Measurements from ENCODE around the gene GAS2L2.
"Not testable (repeated sequence)": the region's sequence is repeated elsewhere in the genome, so short reads cannot be mapped to it uniquely, and the experiment has no call there.

- TF ChIP-seq CTCF (IDR thresholded peaks at IDR 0.05; ENCODE audit: low read depth, low read length, missing input control); EGR1 (IDR thresholded peaks at IDR 0.05; ENCODE audit: low read depth in 2 of 2); JUND (IDR thresholded peaks at IDR 0.05); MAX (IDR thresholded peaks at IDR 0.05); REST (IDR thresholded peaks at IDR 0.05); FOXA1 (IDR thresholded peaks at IDR 0.05); RXRA (IDR thresholded peaks at IDR 0.05); FOXA2 (IDR thresholded peaks at IDR 0.05); RAD21 (IDR thresholded peaks at IDR 0.05): not testable (repeated sequence)
Observed at GRCh38 chr17:35751541-35751940, 1.5 kb downstream of the GAS2L2 start.
